Activated naive CD4-positive, alpha-beta T cell treated with anti-CD3 and anti-CD28 coated beads, Interleukin-2, amount 50 U/mL, for 16 hours (primary cell): ENCODE results near the gene AOC2.
"Not testable (repeated sequence)": the region's sequence is repeated elsewhere in the genome, so short reads cannot be mapped to it uniquely, and the experiment has no call there.

ENCODE experiments used
- DNase-seq: peaks from one replicate; pipeline ENCODE4 v3.0.0-alpha.2; 2020

The AOC2 gene

DNA sequence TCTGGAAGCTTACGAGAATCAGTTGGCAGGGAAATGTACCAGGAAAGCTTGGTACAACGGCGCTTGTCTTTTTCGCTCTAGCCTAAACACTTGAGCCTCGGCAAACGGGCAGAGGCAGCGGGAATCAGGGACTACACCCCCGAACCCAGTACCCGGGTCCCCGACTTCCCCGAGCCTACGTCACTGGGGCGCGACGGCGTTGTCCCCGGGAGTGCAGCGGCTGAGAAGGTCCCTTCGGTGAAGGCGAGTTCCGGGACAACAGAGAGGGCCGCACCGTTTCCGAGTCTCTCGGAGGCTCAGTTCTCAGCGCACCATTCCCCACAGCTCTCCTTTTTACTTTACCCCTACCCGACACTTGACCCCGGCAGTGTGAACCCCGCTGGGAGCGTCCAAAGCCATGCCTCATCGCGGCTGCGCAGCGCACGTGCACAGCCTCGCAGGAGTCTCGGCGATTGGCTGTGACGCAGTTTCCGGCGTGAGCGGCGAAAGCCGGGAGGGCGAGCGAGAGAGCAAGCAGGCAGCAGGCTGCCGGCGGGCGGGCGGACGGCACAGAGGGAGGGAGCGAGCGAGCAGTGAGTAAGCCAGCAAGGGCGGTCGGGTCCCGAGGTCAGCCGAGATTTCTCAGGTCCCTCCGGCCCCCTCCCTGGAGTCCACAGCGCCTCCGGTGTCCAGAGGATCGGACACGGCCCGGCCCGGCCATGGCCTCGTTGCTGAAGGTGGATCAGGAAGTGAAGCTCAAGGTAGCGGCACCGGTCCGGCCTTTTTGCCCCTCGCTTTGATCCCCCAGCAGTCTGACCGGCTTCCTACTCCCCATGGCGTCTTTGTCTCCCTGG lies 11.2 kb upstream of the AOC2 start, which contains the start of gene PSME3:
Gene PSME3, plus strand, starts transcription at position 464 of the 833 bp plus-strand sequence. Its CDS starts 235 bp downstream, at position 699.
- peak; percentile 90 for DNase-seq

DNA sequence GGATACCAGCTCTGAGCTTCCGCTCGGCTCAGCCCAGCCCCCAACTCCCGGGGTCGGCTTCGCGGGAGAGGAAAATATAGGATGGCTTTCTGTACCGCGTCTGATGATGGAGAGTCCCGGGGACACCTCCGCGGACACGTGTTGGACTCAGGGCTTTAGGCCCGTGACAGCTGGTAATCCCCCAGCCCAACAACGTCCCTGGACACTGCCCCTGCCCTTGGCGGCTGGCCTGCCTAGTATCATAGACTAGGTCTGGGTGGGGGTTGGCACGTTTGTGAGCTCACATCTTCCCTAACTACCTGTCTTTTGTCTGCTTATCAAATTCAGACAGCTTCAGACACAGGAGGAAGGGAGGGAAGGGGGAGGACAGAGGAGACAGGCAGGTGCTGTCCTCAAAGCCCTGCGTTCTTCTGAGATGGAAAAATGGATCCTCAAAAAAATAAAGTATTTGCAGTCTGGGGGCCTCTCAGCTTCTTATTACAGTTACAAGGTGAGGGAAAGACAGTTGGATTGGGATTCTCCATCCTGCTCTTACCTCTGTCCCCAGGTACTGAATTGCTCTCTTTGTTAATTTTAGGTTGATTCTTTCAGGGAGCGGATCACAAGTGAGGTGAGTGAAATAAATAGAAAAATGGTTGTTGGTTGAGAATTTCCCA lies 10.5 kb upstream of the AOC2 start:
- DNase-seq, result no peak

DNA sequence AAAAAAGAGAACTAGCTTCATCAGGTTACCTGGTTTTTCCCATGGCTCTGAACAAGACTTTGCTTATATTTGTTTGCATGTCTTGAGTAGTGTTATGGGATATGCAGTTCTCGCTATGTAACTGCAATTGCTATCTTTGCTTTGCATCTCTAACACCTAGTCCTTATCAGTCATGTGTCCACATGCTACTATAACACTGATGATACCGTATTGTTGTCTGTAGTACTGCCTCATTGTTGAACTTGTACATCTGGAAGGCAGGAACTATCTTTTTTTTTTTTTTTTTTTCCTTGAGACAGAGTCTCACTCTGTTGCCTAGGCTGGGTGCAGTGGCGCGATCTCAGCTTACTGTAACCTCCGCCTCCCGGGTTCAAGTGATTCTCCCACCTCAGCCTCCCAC lies 8.6 kb upstream of the AOC2 start:
- no peak for DNase-seq

DNA sequence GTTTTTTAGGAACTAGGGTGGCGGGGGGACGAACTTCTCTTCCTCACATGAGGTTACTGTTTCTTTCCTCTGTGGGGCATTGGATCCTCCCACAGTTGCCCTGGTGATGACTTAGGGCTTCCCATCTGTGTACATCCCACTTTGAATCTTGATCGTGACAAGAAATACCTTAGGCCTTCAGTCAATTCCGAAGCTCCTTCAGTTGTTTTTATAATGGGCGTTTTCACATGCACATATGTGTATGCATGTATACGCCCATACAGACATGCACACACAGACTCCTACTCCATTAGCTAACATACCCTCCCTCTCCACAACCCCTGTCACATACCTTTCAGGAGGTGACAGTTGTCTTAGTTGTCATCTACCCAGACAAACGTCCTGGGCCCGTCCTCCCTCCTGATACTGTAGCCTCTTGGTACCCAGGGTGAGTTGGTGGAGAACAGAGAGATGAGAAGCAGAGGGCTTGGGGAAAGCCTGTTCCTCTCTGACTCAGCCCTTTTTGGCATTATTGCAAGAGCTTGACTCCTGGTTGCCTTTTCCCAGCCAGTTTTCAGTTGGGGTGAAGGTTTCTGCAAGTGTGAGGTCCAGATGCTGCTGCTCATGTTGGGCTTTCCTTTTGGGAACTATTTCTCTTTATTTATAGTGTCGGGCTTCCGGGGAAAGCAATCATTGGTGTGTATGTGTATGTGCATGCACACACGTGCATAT lies 2.2 kb upstream of the AOC2 start:
- DNase-seq, result no peak

DNA sequence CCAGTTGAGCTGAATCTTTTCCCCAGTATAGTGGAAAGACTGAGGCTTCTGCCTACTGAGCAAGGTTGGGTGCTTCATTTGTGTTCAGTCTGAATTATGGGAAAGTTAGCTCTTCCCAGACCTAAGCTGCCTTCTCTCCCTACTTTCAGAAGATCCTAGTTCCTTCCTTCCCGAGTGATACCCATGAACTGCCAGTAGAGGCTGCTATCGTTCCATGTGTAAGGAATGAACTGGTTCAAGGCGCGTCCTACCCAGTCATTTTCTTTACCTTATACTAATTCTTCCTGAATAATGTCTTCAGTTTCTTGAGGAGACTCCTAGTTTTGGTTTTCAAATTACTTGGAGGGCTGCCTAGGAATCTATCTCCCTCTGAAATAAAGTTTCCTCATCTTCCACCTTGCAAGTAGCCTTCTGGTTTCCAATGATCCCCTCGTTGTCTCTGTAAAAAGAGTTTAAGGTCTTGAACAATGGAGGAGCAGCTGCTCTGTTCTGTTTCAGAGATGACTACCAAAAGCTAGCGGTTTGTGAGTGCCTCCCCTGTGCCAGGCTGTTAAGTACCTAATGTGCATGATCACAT lies 934 bp upstream of the AOC2 start:
- DNase-seq, result no peak

DNA sequence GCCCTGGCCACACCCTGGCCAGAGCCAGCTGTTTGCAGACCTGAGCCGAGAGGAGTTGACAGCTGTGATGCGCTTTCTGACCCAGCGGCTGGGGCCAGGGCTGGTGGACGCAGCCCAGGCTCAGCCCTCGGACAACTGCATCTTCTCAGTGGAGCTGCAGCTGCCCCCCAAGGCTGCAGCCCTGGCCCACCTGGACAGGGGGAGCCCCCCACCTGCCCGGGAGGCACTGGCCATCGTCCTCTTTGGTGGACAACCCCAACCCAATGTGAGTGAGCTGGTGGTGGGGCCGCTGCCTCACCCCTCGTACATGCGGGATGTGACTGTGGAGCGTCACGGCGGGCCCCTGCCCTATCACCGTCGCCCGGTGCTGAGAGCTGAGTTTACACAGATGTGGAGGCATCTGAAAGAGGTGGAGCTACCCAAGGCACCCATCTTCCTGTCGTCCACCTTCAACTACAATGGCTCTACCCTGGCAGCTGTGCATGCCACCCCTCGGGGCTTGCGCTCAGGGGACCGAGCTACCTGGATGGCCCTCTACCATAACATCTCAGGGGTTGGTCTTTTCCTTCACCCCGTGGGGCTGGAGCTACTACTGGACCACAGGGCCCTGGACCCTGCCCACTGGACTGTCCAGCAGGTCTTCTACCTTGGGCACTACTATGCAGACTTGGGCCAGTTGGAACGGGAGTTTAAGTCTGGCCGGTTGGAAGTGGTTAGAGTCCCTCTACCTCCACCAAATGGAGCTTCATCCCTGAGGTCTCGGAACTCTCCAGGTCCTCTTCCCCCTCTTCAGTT lies 578 bp downstream of the AOC2 start:
- DNase-seq, result no peak

DNA sequence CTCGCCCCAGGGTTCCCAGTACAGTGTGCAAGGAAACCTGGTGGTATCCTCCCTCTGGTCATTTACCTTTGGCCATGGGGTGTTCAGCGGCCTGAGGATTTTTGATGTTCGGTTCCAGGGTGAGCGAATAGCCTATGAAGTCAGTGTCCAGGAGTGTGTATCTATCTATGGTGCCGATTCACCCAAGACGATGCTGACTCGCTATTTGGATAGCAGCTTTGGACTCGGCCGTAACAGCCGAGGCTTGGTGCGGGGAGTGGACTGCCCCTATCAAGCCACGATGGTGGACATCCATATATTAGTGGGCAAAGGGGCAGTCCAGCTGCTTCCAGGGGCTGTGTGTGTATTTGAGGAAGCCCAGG lies 1.2 kb downstream of the AOC2 start:
- DNase-seq, result no peak

DNA sequence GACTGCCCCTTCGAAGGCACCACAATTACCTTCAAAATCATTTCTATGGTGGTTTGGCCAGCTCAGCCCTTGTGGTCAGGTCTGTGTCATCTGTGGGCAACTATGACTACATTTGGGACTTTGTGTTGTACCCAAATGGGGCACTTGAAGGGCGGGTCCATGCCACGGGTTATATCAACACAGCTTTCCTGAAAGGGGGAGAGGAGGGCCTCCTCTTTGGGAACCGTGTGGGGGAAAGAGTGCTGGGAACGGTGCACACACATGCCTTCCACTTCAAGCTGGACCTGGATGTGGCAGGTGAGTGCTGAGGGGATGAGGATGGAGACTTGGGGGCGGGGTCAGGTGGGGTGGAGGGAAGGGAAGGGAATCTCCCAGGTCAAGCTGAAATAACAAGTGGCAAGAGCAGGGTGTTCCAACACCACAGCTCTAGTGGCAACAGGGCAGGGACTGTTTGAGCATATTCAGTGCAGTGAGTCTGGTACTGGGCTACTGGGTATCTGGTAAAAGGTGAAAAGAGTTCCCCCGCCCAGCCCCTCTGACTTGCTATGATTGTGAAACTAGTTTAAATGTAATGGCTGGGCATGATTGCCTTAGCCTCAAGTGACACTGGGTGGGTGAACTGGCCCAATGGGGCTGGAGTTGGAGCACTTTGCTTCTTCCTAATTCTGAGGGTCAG lies 1.7 kb downstream of the AOC2 start:
- no peak for DNase-seq

DNA sequence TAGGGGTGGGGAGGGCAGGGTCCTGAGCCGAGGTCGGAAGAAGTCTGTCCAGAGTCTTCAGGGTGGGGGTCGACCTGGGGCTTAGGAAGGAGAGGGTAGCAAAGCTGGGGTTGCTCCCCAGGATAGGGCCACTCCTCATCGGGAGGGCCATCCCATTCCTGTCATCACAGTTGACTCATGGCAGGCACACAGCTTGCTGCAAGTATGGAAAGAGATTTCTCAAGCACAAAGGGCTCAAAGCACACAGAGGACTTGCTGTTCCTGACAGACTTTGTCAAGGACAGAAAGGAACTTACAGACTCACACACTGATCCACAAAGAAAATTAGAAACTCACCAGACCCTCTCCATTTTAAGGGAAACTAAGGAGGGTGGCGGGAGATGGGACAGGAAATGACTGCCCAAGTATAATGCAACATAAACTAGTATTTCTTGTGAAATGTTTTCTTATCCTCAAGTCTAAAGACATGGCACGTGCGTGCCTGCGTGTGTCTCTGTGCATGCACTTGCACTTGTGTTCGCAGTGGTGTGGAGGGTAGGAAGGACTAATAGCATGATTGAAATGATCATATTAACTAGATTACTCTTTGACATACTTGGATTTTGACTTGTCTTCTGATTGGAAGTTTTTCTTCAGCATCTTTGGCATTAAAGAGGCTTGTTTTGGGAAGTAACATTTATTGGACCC lies 2.4 kb downstream of the AOC2 start:
- no peak for DNase-seq

DNA sequence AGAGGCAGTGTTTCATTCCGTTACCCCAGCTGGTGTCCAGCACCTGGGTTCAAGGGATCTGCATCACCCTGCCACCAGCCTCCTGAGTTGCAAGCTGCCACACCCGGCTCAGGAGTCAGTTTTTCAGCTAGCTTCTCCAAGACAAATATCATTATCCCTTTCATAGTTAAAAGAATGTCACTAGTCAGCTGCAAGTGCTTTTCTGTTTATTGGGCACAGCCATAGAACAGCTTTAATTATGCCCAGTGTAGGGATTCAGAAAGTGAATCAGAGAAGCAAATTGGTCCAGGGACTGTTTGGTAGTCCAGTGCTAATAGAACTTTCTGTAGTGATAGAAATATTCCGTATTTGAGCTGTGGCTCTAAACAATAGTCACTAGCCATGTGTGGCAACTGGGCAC lies 3.7 kb downstream of the AOC2 start:
- DNase-seq, result no peak

DNA sequence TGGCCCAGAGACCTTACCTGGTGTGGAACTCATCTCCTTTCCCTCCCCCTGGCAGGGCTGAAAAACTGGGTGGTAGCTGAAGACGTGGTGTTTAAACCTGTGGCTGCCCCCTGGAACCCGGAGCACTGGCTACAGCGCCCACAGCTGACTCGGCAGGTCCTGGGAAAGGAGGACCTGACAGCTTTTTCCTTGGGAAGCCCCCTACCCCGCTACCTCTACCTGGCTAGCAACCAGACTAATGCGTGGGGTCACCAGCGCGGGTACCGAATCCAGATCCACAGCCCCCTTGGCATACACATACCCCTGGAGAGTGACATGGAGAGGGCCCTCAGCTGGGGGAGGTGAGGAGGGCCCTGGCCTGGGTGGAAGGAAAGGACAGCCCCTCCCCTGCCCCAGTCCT lies 4.7 kb downstream of the AOC2 start:
- no peak for DNase-seq

DNA sequence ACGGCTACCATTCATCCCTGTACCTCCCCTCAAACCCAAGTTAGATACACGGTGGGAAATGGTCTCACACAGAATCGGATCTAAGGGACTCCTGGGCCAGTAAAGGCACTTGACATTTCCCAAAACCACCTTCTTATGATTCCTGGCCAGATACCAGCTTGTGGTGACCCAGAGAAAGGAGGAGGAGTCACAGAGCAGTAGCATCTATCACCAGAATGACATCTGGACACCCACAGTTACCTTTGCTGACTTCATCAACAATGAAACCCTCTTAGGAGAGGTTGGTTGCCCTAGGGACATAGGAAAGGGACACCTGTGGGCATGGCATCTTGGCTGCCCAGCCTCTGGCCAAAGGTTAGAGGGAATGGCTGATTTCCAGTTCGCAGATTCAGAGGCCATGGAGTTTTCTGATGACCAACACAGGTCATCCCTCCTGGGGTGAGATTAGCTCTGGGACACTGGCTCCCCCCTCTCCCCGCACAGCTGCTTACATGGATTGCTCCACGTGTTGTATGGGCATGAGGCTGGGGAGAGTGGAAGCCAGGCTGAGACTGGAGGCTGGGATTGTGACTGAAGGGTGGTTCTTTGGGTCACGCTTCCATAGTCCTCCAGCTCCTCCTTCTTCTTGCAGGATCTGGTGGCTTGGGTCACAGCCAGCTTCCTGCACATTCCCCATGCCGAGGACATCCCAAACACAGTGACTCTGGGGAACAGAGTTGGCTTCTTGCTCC lies 5.2 kb downstream of the AOC2 start:
- no peak for DNase-seq

DNA sequence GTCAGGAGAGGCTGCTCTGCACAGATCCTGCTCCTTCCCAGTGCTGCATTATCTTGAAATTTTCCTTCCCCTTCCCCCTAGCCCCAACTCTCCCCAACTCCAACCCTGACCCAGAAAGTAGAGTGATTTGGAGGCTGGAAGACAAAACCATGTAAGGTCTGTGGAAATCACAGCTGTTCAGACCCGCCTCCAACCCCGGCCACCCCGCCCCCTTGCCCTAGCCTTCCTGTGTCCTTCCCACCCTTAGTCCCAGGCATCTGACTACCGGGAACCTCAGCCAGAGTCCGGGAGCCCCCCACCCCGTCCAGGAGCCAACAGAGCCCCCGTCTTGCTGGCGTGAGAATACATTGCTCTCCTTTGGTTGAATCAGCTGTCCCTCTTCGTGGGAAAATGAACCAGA lies 6.6 kb downstream of the AOC2 start, which contains the start of gene AOC3:
Gene AOC3, plus strand, starts transcription at position 246 of the 400 bp plus-strand sequence. Its CDS starts 145 bp downstream, at position 391.
- DNase-seq, result no peak

DNA sequence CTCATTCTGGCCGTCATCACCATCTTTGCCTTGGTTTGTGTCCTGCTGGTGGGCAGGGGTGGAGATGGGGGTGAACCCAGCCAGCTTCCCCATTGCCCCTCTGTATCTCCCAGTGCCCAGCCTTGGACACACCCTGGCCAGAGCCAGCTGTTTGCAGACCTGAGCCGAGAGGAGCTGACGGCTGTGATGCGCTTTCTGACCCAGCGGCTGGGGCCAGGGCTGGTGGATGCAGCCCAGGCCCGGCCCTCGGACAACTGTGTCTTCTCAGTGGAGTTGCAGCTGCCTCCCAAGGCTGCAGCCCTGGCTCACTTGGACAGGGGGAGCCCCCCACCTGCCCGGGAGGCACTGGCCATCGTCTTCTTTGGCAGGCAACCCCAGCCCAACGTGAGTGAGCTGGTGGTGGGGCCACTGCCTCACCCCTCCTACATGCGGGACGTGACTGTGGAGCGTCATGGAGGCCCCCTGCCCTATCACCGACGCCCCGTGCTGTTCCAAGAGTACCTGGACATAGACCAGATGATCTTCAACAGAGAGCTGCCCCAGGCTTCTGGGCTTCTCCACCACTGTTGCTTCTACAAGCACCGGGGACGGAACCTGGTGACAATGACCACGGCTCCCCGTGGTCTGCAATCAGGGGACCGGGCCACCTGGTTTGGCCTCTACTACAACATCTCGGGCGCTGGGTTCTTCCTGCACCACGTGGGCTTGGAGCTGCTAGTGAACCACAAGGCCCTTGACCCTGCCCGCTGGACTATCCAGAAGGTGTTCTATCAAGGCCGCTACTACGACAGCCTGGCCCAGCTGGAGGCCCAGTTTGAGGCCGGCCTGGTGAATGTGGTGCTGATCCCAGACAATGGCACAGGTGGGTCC lies 7.2 kb downstream of the AOC2 start:
- DNase-seq, result not testable (repeated sequence)

DNA sequence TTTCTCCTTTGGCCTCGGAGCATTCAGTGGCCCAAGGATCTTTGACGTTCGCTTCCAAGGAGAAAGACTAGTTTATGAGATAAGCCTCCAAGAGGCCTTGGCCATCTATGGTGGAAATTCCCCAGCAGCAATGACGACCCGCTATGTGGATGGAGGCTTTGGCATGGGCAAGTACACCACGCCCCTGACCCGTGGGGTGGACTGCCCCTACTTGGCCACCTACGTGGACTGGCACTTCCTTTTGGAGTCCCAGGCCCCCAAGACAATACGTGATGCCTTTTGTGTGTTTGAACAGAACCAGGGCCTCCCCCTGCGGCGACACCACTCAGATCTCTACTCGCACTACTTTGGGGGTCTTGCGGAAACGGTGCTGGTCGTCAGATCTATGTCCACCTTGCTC lies 8.0 kb downstream of the AOC2 start:
- no peak for DNase-seq

DNA sequence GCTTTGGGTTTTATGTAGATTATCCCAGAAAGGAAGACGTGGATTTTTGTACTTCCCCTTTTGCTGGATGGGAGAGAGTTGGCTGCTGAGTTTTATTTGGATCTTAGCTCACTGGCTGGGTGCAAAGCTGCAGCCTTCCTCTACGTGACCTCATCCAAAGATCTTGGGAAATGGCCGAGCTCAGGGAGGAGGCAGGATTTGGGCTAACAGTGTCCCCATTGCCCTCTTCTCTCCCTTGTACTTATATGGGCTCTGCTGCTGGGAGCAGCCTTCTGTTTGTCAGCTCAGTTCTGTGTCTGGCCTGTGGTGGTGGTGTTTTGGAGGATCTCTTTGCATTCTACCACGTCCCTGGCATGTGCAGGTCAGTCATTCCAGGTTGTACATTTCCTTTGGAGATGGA lies 8.6 kb downstream of the AOC2 start:
- no peak for DNase-seq

DNA sequence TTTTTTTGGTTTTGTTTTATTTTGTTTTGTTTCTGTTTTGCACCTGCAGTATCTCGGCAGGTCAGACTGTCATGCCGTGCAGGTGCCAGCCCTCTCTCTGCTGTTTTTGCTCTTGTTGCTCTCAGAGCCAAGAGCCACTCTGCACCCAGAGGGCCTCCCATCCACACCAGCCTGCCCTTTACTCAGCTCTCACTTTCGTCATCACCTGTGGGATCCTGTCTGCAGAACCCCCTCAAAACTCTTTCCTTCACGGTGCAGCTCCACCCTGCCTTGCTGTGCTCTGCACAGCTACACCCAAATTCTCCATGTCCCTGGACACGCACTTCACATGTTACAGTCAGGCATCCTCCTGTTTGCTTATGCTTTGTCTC lies 9.2 kb downstream of the AOC2 start:
- no peak for DNase-seq

DNA sequence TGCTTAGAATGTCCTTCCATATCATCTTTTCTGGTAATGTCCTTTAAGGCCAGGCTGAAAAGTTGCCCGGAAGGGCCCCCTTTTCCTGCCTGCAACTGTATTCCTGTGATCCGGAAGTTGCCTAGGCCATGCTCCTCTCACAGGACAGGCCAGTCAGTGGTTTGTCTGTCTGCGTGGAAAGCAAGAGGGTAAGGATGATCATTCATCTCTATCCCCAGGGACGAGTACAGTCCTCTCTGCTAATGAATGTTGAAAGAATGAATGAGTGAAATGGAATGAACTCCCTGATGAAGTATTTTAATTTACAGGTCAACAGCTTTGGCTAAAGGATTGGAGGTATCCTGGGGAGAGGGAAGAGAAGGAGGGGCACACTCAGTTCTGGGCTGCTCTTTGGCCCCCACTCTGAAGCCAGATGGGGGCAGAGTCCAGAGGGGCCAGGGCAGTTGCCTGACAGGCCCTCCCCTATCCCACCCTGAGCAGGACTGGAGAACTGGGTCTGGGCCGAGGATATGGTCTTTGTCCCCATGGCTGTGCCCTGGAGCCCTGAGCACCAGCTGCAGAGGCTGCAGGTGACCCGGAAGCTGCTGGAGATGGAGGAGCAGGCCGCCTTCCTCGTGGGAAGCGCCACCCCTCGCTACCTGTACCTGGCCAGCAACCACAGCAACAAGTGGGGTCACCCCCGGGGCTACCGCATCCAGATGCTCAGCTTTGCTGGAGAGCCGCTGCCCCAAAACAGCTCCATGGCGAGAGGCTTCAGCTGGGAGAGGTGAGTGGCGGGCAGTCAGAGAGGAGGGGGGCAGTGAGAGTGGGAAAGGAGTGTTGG lies 9.8 kb downstream of the AOC2 start:
- DNase-seq, result no peak
